ENCODE measurements around the gene VCPKMT.
A peak's percentile ranks its signal among the peaks of the same experiment; 100 is the strongest.

The VCPKMT gene

DNA sequence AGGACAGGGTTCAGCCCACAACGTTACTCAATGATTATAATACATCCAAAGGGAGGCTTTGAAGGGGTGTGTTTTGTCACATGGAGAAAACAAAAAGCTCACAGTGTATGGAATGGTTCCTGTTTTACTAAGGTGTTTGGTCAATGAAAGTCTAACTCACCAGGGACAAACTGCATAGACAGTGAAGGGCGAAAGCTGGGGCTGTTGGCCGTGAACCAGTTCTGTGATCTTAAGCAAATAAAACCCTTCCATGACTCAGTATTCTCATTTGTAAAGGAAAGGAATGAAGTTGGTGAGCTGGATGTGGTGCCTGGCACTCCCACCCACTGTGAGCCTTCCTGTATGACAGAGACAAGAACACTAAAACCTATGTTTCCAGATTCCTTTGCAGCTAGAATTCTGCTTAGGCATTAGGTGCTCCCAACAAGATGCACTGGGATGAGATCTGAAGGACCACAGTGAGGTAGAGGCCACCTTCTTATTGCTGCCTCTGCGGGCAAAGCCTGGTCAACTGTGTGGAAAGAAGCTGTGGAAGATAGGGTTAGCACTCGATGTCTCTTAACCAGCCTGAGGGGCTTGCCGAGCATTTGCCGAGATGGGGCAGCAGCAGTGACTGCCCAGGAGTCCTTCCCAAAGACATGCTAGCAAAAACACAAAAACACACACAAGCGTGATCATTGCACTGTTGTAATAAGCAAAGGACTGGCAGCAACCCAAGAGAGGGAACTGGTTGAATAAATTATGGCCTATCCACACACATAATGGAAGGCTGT is 48.5 kb downstream of the VCPKMT start:
- no peak for DNase-seq (ENCODE audit: low read depth in 3 of 3)

DNA sequence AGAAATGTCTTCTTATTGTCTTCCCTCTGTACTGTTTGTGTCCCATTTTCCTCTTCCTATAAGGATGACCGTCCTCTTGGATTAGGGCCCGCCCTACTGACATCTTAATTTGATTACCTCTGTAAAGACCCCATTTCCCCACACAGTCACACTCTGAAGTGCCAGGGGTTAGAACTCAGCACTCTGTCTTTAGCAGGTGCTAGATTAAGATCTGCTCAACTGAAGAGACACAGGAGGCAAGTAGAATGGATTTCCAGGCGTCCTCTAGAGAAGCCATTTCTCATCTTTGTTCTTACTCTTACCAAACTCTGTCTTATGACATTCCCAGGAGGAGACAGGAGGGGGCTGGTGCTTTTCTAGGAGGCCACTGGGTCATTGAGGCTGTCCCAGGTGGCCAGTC is 50.8 kb downstream of the VCPKMT start:
- no peak for DNase-seq (ENCODE audit: low read depth in 3 of 3)

DNA sequence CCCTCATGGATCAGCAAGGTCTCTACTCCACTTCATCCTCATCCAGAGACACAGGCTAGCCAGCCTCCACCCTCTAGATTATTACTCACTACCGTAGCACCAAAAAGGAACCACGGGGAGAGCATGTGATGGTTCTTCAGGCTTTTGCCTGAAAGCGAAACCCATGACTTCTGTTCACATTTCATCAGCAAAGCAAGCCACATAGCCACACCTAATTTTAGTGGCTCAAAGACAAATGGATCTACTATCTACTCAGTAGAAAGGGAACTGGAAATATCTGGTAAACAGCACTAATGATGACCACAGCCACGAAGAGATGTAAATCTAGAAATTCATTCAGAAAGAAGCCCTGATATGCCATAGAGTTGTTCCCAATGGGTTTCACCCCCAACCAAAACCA is 51.4 kb downstream of the VCPKMT start:
- DNase-seq (ENCODE audit: low read depth in 3 of 3) = peak in 1 of 3 donors; percentile 41

DNA sequence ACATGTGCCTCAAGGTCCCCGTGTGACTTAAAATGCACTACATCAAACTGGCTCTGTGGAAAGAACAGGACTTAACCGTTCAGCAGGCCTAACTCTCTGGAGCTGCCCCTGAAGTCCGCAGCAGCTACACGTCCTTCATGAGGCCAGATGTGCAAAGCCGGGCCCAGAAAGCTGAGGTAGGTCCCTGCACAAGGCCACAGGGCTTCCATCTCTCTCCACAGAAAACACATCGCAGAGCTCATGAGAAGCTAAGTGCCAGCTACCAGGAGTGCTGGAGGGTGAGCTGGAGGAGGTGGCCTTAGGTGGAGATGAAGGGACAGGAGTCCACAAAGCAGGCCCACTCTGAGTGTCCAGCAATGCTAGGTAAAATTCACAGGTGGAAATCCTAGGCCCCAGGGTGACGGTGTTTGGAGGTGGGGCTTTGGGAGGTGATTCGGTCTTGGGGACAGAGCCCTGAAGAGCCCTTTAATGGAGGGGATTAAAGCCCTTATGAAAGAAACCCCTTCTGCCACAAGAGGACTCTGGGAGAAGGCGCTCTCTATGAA is 52.4 kb downstream of the VCPKMT start:
- no peak for DNase-seq (ENCODE audit: low read depth in 3 of 3)

DNA sequence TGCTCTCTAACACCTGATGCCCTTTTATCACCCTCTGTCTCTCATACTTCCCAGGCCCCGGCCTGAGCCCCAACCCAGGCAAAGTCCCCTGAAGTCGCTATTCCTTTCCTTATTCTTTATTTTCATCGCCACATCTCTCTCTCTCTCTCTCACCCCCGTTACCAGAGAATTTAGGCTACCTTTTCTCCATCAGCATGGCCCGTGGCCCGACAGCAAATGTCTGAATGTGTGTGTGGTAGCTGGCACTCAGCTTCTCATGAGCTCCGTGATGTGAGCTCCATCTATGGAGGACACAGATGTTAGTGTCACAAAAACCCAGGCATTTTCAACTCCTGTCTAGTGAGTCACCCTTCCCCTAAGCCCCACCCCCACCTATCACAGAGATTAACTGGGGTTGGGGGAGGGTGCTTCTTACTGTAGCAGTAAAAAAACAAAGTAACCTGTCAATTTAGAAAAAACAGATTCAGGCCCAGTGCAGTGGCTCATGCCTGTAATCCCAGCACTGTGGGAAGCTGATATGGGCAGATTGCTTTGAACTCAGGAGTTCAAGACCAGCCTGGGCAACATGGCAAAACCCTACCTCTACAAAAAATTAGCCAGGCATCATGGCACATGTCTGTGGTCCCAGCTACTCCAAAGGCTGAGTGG is 53.8 kb downstream of the VCPKMT start:
- DNase-seq (ENCODE audit: low read depth in 3 of 3) = peak; percentile 66 to 82 (median 70)

DNA sequence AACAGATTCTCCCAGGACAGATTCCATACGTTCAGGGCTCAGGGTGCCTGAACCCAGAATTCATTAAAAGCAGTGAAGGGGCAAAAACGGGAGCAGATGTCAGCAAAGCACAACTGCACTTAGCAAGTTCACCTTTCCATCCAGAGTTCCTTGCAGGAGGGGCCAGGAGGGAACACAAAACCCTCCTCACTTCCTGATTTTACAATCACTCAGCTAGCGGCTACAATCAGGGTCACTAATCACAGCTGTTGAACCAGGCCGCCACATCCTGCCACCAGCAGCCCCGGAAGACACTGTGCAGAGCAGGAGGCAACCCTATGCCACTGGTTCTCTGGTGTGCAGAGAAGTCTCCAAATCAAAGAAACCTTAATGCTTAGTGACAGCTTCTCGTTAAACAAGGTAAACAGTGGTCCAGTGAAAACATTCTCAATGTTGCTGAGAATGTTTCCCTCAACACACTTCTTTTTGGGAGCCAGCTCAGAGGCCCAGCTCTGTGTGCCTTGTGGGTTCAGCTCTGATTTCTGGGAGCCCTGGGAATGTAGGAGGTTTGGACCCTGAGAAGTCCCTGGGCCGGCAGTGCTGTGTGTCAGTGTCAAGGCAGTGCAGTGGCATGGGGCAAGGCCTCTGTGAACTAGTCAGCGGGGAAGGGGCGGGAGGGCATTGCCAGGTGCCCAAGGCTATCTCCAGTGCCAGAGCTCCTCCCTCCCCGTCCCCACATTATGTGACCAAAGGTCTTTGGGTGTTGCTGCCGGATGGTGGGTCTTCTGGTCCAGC is 54.5 kb downstream of the VCPKMT start:
- DNase-seq (ENCODE audit: low read depth in 3 of 3) = no peak

DNA sequence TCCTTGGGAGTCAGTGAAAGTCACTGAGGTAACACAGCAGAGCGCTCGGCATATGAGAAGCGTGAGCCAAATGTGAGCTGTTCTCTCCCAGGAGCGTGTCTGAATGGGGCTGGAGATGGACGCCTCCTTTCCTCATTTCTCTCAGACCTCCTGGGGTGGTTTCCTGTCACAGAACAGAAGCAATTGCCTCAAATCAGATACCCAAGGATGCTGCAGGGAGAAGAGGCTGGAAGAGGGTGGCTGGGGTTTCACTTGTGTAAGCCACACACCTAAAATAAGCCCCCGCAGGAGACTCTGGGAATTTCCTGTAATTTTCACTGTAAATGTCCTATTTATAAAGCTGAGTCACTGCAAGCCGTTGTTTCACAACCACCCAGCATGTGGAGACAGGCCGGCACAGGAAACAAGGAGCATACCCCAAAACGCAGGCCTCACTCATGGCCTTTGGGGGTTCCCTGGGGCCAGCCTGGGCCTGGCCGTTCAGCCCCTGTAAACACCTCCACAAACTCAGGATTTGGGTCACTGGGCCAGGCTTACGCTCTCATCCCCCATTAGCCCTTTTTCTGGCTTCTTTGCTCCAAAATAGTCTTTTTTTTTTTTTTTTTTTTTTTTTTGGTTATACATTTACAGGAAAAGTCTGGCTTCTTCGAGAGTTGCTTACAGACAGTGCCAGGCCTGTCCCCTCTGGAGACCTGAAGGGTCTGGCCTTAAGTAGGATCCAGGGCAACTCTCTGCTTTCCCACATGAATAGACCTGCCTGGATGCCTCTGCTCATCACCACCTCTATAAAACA is 55.3 kb downstream of the VCPKMT start:
- peak in 1 of 3 donors; percentile 38 for DNase-seq (ENCODE audit: low read depth in 3 of 3)

DNA sequence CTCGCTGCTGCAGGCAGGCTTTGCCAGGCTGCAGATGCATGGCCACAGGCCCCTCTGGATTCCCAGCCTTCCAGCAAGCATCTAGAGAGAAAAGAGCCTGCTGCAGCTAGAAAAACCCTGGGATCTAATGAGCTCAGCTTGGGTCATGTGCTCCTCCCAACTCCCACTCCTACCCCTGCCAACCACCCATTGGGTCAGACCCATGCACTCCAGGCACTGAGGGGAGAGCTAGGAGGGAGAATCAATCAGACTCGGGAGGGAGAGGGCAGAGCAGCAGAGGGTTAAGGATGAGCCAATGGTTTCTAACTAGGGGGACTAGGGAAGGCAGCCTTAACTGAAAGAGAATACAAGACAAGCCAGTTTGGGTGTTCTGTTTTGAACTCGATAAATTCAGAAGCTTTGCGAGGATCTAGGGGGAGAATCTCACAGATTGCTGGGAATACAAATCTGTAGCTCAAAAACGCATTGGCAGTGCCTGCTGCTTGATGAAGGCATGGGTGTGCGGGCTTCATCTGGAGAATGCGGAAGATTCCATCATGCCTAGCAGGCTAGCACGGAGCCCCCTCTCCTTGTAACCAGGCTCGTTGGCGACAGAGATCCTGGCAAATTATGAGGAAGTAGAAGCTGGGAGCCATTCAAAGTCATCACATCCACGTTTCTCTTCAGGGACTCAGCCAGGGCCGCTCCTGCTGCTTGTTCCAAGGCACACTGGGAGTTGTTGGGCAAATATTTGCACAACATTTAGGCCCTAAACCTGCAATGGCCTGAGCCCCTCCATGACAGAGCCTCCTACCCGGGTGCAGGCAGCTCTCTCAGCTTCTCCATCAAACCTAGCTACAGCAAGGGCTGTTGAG is 56.4 kb downstream of the VCPKMT start:
- DNase-seq (ENCODE audit: low read depth in 3 of 3) = no peak
